Measurements from ENCODE around the gene UMODL1. TPM values are rescaled to one million over a fixed set of nuclear protein-coding genes. Genes with fewer than 3 reads are reported as not detected.
"Not testable (repeated sequence)": the region's sequence is repeated elsewhere in the genome, so short reads cannot be mapped to it uniquely, and the experiment has no call there.

The UMODL1 gene
- polyA plus RNA-seq, 4 donors: 0.05 to 0.27 (median 0.09) TPM; not detected in 1

GRCh38 chr21:42059141-42059540, 12.0 kb upstream of the UMODL1 start:
- DNase-seq (ENCODE audit: low read depth in 4 of 4, low spot score in 2 of 4): no peak

DNA sequence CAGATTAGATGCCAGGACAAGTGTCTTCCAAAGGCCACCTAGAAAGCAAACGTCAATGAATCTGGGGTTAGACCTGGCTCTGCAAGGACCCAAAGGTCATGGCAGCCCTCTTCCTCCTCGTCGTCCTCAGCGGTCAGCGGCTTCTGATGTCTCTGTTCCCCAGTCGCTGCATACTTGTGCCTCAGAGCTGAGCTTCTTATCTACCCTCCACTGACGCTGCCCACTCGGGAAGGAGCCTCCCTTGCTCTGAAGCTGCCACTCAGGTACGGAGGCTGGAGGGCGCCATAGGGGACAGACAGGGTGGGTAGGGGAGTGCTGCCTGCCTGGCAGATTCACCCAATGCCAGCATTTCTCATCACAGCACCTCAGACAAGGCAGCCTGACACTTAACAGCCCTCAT, 11.4 kb upstream of the UMODL1 start:
- DNase-seq (ENCODE audit: low read depth in 4 of 4, low spot score in 2 of 4): no peak

DNA sequence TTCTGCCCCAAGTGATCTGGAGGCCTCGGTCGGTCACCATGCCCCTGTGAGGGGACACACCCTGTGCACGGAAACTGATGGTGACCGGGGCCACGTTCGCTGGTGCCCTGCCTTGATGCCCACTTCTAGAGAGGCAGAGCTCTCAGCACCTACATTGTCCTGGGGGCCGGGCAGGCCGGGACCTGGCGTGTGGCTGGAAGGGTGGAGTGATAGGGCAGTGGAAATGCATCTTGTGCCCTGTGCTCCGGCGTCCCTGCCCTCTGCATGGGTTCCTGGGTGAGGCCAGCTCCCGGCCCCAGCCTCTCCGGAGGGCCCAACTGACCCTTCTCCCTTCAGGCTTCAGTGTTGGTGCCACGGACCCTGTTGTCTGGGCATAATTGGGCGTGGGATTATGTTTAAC, 11.0 kb upstream of the UMODL1 start:
- DNase-seq (ENCODE audit: low read depth in 4 of 4, low spot score in 2 of 4): no peak

DNA sequence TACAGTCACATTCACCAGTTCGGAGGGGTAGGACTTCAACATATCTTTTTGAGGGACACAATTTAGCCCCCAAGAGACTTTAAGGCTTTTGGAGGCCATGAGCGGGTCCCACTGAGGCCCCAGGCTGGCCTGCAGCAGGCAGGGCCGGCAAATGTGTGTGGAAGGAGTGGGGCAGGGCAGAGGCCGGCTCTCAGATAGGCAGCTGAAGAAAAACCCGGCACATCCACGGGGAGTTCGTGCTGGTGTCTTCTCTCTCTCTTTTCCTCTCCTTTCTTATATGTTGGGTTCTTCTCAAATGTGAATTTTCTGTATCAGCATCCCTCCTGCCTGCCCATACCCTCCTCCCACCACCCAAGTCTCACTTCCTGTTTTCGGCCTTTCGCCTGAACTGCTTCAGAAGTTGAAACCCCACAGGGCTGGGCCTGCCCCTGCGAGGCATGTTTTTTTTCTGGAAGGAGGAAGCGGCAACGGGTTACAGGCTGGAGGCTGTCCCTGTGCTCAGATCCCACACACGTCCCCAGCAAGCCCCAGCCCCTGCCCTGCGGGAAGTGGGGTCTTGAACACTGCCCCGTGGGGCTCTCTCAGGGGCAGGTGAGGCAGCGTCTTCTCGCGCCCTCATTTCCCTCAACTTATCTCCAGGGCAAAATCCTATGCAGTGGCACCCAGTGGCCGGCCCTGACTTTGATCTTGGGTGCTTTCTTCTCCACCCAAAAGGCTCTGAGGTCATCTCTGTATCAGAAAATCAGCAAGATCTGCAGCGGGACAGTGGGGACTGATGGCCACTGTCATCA, 9.7 kb upstream of the UMODL1 start:
- DNase-seq (ENCODE audit: low read depth in 4 of 4, low spot score in 2 of 4): no peak

DNA sequence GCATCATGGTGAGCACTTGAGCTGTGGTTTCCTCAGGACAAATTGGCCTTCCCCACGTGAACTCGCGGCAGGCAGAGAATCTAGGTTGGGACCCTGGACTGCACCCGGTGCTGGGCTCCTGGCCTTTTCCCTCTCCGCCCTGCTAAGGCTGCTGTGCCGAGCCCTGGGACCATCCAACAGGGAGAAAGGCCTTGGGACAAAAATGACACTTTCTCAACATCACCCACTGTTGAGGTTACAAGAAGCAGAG, 9.2 kb upstream of the UMODL1 start:
- no peak for DNase-seq (ENCODE audit: low read depth in 4 of 4, low spot score in 2 of 4)

DNA sequence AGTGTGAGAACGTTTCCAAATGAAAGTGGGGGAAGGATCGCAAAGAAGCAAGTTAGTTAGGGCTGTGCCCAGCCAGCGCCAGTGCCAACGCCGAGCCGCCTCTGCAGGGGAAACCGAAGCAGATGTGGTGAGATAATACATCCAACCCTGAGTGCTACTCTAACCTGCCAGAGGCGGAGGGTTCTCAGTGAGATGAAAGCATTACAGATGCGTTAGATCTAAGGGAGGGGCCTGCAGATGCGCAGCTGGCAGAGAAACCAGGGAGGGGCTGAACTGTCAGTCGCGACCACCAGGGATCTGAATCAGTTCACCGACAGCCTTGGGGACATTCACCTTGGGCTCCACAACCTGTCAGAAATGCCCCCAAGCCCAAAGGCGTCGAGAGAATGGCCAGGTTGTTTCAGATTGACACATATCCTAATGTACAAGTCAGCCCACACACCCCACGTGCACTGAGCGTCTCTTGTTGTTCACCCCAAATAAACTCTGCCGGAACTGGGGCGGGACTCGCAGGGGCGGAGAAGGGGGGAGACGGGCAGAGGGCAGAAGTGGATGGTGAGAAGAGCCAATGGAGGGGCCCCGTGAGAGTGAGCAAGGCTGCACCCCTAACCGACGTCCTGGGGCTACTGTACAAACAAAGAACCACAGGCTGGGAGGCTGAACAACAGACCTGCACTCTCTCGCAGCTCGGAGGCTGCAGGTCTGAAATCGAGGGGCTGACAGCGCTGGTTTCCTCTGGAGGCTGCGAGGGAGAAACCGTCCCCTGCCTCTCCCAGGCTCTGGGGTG, 8.7 kb upstream of the UMODL1 start:
- DNase-seq (ENCODE audit: low read depth in 4 of 4, low spot score in 2 of 4): no peak

DNA sequence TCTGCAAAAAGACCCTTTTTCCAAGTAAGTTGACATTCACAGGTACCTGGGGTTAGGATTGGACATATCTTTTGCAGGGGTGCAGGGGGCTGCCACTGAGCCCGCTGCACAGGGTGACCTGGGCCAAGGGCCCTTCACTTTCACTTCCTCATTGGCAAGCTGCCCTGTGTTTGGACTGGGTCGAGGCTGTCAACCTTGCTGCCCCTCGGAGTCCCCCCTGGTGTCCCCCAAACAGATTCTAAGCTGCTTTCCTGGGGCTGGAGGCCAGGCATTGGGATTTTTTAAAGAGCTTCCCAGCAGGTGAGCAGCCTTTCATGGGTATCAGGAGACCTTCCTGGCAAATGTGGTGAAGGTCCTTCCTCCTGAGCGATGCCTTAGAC, 7.9 kb upstream of the UMODL1 start:
- DNase-seq (ENCODE audit: low read depth in 4 of 4, low spot score in 2 of 4): no peak

DNA sequence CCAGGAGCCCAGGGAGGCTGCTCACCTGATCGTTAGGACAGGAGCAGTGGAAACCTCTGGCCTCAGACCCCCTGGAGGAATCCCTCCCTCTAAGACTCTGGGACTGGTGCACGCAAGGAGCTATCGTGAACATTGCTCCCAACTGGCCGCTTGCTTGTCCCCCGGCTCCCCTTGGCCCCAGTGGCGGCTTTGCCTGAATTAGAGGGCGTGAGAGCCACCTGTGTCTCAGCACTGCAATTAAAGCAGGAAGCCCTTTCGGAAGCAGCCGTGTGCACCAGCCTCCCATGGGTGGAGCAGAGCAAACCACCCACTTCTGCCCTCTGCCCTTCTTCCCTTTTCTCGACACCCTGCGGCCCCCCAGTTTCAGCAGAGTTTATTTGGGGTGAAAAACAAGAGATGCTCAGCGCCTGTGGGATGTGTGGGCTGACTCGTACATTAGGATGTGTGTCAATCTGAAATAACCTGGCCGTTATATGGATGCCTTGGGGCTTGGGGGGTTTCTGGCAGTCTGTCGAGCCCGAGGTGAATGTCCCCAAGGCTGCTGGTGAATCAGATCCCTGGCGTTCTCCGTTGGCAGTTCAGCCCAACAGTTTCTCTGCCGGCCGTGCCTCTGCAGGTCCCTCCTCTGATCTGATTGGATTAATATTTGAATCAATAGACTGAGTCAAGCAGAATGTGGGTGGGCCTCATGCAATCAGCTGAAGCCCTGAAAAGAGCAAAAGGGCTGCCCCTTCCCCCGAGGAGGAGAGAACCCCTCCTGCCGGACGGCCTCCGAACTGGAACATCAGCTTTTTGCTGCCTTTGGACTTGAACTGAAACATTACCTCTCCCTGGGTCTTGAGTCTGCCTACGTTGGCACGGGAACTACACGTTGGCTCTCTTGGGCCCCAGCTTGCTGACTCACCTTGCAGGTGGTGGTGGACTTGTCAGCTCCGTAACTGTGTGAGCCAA, 7.3 kb upstream of the UMODL1 start:
- no peak for DNase-seq (ENCODE audit: low read depth in 4 of 4, low spot score in 2 of 4)

DNA sequence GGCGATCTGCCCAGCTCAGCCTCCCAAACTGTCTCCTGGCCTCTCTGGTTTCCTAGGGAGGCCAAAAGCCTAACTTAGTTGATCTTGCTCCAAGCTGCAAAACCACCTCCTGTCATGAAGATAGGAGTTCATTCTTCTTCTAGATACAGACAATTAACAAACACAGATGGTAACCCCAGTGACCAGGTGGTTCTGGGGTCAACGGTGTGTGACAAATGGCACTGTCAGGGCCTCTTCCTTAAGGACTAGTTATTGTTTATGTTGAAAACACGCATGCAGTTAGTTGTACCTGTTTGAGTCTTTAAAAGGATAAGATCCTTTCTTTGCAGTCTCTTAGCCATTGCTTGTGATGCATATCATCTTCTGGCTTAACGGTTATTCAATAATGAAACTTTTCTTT, 4.6 kb upstream of the UMODL1 start:
- DNase-seq (ENCODE audit: low read depth in 4 of 4, low spot score in 2 of 4): no peak

DNA sequence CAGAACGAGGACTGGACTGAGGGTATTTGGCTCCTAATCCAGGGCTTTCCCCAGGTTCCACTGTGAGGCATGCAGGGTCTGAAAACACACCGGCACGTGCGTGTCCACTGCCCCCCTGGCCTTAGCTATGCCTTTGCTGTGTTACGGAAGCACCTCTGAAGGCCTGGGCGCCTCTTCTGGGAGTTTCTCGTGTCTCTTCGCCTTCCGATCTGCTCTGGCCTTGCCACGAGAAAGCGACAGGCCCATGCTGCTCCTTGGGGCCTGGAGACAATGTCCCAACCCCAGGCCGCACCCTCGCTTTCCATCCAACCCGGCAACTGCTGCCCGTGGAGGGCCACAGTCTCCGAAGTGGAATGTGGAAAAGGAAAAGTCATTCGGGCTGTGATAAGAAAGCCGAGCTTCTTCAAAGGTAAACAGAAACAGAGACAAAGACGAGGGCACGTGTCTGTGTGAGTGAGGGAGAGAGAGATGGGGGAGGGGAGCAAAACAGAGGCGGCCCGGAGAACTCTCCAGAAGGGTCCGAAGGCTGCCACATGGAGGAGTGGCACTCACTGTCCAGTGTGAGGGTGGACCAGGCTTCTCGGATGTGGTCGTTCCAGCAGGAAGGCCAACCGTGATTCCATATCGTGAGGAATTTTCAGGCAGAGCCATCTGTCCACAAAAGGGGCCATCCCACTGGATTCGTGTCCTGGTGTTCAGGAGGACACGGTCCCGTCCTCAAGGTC, 3.4 kb upstream of the UMODL1 start:
- DNase-seq (ENCODE audit: low read depth in 4 of 4, low spot score in 2 of 4): no peak

DNA sequence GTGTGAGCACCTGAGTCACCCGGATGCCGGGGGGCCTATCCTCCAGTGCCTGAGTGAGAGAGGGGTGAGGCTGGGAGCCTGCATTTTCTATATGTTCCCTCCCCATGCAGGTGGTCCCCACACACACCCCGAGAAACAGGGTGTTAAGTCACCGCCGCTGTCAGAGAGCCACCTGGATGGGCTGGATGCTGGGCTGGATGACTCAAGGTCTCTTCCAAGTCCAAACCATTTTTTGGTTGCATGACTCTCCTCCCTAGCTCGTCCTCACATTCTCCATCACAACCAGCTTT, 2.9 kb upstream of the UMODL1 start:
- no peak for DNase-seq (ENCODE audit: low read depth in 4 of 4, low spot score in 2 of 4)

DNA sequence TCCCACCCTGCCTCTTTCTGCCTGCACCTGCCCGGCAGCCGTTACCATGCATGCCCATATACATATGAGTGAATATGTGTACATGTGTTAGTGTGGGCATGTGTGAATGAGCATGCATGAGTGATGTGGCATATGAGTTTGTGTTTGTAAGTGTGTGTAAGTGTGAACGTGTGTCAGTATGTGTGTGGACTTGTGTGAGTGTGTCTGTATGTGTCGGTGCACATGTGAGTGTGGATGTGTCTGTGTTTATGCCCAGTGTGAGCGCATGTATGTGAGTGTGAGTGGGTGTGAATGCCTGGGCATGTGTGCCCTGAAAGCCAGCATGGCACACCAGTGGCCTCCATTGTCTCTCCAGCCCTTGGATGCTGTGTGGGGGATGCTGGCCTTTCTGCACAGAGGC, 2.5 kb upstream of the UMODL1 start:
- no peak for DNase-seq (ENCODE audit: low read depth in 4 of 4, low spot score in 2 of 4)

- DNase-seq (ENCODE audit: low read depth in 4 of 4, low spot score in 2 of 4): no peak
Measured at GRCh38 chr21:42069327-42069726, 1.8 kb upstream of the UMODL1 start.

GRCh38 chr21:42069843-42070242, 1.3 kb upstream of the UMODL1 start:
- no peak for DNase-seq (ENCODE audit: low read depth in 4 of 4, low spot score in 2 of 4)

DNA sequence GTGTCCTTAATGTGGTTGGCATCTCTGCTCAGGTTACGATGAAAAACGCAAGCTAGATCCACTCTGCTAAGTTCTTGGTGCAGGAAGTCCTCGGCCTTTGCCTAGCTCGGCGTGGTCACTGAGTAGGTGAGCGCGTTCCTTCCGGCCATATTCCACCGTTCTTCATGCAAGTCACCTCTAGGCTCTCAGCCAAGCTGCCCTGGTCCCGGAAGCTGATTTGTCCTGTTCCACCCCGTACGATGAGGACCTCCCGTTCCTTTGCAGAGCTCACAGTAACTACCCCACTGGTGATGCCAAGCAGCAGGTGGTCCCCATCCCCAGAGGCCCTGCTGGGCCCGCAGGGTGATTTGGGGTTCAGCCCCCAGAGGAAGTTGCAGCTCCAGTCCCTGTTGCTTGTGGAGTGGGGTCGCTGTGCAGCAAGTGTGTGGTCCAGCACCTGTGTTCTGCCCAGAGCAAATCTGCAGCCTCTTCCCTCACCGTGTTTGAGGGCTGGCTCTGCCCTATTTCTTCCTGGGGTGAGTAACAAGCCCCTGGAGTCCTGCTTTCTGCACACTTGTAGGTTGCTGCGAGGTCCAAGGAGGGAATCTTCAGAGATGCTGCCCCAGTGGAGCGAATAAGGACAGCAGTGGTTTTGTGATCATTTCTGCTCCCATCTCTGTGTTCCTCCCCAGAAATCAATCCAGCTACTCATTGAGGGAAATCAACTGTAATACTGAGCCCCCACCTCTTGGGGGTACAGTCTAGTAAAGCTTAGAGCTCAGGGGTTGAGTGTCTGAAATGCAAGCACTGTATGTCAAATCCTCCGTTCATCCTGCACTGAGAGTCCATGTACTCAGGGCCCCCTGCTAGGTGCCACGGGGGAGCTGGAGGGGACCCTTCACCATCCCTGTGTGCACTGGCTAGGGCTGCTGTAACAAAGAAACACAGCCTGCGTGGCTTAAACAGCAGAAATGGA, 2.3 kb downstream of the UMODL1 start:
- no peak for DNase-seq (ENCODE audit: low read depth in 4 of 4, low spot score in 2 of 4)

GRCh38 chr21:42075686-42076471, 4.8 kb downstream of the UMODL1 start:
- DNase-seq (ENCODE audit: low read depth in 4 of 4, low spot score in 2 of 4): no peak

DNA sequence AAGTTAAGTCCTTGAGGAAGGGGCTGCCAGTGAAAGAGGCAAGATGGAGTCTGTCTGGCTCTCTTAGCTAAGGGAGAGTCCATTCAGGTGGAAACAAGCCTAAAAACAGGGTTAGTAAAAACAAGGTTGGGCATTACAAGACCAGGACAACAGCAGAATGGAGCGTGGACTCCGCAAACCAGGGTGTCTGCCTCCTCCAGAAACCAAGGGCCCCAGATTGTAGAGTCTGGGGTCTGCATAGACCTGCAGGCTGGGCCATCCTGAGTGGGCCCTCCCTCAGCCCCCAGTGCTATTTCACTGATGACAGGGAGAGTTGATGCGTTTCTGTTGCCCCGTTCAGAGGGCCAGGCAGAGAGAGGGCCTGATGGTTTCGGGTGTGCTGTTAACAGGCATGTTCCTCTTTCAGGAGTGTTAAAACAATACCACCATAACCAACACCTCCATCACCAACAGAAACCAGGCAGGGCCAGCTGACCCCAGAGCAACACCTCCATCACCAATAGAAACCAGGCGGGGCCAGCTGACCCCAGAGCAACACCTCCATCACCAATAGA, 6.6 kb downstream of the UMODL1 start:
- DNase-seq (ENCODE audit: low read depth in 4 of 4, low spot score in 2 of 4): not testable (repeated sequence)

GRCh38 chr21:42078247-42079007, 7.3 kb downstream of the UMODL1 start:
- DNase-seq (ENCODE audit: low read depth in 4 of 4, low spot score in 2 of 4): not testable (repeated sequence)
